Upper lobe of left lung (tissue), 6 donors: Measurements from ENCODE around the gene EAPP. TPM values are rescaled to one million over a fixed set of nuclear protein-coding genes. Genes with fewer than 3 reads are reported as not detected.

Source experiments
- small RNA-seq, 4 donors: library from RNA; depleted of rRNA; stranded (forward); fragments of <200 nt; gene quantifications; one replicate each; pipeline ENCODE3, GENCODE V24; 2016
- total RNA-seq, 6 donors: library from RNA; depleted of rRNA in 4 of 6; stranded (reverse); fragments of >200 nt in 4 of 6; gene quantifications; one replicate each; pipeline versions ENCODE4 v1.1.0 to v1.2.1, GENCODE V29; 2016 to 2021
- donor health status: DM: no; HTN: no; CAD: no; lungs with moderate emphysema.
- donor health status: DM: no; HTN: yes; CAD: no; lungs with severe emphysema.

The EAPP gene
- total RNA-seq, 6 donors from 2014 or later = 12.5 to 30.6 (median 27.6) TPM

Small RNA genes lying within 50 kb of the gene (small RNA-seq; reads per million reads assigned to genes)
- 0 reads per million in 4 donors for gene RNU1-27P
- gene RNU1-28P = 0 reads per million in 4 donors

Other genes starting within 250 kb of the EAPP start
- gene SPTSSA, start 77.5 kb downstream of the EAPP start, total RNA-seq = 100 to 1,000 TPM in 1 of 6 donors, 10 to 100 TPM in 5; 22.5 to 106 (median 42.1) TPM
- 10 to 100 TPM; 23.0 to 60.9 (median 46.8) TPM for gene SNX6, start 90.4 kb upstream of the EAPP start, total RNA-seq
- 10 to 100 TPM in 5 of 6 donors, 1 to 10 TPM in 1; 8.4 to 51.6 (median 40.7) TPM for gene CFL2, start 174.9 kb upstream of the EAPP start, total RNA-seq